ENCODE data around the gene TAX1BP1.
A peak's percentile ranks its signal among the peaks of the same experiment; 100 is the strongest.
"Not testable (repeated sequence)": the region's sequence is repeated elsewhere in the genome, so short reads cannot be mapped to it uniquely, and the experiment has no call there.

Gene TAX1BP1

DNA sequence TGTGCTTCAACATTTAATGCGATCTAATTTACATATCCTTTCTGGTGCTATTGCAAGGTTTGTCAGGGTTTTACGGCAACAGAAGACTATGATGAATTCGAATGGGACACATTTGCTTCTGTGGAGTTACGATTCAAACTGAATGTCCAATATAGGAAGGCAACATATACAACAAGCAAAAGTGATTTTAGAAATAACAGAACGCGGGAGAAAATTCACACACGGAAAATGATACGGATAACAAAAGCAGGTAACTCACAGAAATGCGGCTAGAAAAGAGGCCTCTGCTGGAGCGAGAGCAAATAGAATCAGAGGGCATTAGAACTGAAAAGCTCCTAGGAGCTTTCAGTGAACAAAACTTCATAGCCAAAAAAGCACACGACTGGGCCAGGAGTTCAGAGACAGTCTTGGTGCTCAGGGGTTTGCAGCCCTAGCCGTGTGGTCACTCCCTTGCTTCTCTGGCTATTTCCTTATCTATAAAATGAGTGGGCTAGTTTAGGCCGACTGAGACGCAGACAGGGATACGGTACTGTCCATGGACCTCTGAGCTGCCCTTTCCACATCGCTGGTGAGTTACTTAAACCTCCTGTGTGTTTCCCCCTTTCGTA lies 557 bp upstream of the TAX1BP1 start:
- no peak for DNase-seq (ENCODE audit: low read depth)

DNA sequence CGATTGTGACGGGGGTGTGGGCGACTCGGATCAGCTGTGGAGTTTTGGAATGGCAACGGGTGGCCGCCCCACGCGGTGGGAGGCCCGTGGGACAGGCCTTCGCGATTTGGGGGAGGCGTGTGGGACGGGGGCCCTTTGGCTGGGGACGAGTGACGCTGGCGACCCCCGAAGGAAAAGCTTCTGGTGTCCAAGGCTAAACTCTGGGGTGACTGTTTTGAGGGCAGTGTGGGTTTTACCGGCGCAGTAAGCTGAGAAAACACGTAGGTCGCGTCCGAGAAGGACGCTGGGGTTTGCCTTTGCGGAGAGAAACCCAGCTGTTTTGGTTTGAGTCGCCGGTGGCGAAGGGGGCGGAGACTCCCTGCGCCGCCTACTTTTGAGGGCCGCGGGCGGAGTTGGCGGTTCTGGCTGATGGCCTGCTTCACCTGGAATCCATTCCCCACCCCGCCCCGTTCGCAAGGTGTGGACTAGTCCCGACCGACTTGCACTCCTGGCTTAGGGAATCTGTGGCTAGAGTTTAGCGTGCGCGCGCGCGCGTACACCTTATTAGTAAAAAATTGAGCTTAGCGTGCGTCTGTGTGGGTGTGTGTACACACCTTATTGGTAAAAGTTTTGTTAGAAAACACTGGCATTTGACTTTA lies 606 bp downstream of the TAX1BP1 start:
- peak; percentile 80 for DNase-seq (ENCODE audit: low read depth)

DNA sequence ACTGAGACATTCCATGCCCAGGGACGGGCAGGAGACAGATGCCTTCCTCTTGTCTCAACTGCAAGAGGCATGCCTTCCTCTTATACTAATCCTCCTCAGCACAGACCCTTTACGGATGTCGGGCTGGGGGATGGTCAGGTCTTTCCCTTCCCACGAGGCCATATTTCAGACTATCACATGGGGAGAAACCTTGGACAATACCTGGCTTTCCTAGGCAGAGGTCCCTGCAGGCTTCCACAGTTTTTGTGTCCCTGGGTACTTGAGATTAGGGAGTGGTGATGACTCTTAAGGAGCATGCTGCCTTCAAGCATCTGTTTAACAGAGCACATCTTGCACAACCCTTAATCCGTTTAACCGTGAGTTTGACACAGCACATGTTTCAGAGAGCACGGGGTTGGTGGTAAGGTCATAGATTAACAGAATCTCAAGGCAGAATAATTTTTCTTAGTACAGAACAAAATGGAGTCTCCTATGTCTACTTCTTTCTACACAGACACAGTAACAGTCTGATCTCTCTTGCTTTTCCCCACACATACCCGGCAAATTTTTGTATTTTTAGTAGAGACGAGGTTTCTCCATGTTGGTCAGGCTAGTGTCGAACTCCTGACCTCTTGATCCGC lies 2.2 kb downstream of the TAX1BP1 start:
- not testable (repeated sequence) for DNase-seq (ENCODE audit: low read depth)

DNA sequence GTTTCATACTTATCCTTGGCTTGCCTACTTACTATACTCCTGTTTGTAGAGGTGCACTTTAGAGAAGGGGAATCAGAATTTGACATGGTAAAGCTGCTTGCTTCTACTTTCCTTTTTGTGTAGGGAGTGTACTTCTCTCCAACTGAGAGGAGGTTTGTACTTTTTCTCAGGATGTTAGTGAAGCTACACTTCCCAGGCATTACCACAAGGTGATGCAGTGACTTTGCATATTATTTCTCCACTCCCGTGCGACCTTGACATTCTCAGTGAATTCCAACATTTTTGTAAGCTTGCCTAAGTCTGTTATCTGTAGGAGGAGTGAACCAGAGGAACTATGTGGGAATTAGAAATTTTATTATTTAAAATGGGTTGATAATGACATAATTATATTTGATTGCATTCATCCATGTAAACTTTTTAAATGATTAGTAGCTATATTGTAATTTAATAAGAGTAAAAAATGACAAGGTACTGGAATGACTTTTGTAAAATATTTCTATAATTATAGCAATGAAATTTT lies 5.2 kb downstream of the TAX1BP1 start:
- DNase-seq (ENCODE audit: low read depth), result no peak

DNA sequence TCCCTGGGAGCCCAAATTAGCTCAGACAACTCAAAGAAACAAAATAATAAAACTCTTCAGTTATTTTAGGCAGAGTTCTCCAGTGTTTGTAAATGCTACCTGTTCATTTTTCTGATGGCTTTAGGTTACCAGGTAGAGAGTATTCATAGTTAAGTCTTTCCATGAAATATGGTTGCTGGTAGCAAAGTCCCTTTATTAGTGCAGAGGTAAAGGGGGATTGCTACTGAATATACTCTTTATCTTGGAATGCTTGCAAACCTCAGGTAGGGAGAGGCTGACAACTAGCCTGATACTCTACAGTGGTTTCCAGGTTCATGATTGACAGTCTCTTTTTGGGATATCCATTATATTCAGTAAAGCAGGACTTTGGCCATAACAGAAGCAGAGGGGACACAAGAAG lies 6.5 kb downstream of the TAX1BP1 start:
- no peak for DNase-seq (ENCODE audit: low read depth)

DNA sequence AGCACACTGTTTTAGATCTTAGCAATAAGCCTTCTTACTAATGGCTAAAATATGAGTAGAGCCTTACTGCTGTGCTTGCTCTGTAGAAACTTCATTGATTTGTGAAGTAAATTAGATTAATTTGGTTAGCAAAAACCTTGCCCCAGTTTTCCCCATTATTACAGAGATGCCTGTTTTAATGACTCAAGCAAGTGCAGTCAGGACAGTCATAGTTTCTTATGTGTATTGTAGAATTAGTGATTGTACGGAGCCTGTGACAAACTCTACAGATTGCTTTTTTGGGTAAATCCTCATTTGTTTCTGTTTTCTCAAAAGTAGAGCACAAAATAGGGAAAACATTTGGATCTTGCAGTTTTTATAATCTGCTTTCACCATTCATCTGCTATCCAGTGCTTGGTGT lies 7.0 kb downstream of the TAX1BP1 start:
- no peak for DNase-seq (ENCODE audit: low read depth)

DNA sequence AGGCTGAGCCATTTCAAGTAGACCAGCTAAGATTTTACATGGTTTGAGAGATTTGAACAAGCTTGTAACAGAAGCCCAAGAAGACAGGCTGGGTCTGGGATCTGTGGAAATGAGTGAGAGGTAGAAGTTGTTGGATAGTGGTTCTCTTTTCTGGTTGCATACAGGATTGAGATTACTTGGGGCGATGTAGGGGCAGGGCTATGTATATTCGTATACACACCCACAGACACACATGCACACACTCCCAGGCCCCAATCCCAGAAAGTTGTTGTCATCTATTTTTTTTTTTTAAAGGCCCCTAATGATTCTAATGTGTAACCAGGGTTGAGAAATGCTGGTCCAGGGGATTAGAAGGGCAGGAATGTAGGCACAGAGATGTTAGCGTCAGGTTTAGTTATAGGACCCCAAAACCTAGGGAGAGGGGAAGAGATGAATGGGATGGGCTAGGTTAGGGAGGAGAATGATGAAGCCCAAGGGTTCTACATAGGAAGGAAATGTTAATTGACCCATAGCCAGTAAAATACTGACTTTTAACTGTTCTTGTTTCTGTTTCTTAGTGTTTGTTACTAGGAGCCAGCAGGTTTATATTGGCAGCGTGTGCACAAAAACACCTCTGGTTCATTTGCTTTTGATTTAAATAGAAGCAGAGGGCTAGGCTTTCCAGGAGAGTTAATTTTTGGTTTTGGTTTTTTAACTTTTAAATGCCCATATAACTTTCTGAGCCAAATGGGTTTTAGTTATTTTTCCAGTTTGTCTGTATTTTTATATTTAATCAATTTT lies 7.8 kb downstream of the TAX1BP1 start:
- DNase-seq (ENCODE audit: low read depth), result no peak

DNA sequence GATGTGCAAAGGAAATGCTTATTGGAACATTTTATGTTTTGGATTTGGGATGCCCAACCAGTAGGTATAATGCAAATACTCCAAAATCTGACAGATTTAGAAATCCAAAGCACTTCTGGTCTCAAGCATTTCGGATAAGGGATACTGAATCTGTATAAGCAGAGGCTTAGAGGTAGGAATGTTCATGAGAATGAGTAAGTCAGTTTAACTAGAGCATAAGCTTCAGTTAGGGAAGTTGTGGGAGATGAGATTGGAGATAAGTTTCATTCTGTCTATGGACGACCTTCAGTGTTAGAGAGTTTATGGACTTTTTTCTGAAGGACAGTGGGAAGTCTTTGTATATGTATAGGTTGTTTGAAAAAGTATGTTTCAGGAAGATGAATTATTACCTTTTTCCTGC lies 10.4 kb downstream of the TAX1BP1 start:
- DNase-seq (ENCODE audit: low read depth), result no peak

DNA sequence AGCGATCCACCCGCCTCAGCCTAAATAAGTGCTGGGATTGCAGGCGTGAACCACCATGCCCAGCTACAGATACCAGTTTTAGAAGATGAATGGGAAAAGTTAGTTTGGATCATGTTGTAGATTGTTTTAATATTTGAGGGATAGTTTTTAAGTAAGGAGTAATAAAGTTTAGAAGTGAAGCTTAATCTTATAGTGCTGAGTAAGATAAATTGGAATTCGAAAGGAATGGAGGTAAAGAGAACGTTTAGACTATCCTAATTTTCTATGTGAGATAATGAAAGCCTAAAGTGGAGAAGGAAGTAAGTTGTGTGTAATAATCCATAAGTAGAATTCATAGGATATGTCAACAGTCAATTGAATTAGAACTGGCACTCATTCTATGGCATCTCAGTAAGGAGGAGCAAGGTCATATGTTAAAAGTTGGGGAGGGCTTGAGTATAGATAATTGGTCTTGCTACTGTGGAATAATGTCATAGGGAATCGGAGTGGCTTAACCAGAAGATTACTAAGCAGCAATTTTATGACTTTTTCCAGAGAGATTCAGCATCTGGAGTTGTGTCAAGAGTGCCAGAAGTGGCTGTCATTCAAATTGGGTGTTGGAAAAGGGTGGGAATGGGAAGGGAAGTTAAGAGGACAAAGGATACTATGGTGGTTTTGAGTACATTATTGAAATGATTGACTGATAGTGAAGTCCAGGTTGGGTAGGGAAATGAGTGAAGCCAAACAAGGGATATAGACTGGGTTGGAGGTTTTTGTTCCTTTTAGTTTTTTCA lies 12.1 kb downstream of the TAX1BP1 start:
- no peak for DNase-seq (ENCODE audit: low read depth)

DNA sequence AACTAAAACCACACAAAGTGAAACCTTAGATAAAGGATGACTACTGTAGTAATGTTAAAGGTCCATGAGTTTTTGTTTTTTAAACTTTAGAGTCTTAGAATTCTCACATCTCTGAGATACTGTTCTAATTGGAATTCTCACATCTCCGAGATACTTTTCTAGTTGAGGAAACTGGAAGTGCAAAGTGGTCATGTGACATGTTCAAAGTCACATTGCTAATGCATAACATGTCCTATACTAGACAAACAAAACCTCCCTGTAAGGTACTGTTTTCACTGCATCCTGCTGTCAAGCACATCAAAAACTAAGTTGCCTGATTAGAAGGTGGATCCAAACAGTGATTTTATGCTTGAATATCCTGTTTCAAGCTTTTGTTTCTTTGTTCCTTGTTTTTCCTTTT lies 13.9 kb downstream of the TAX1BP1 start:
- no peak for DNase-seq (ENCODE audit: low read depth)

DNA sequence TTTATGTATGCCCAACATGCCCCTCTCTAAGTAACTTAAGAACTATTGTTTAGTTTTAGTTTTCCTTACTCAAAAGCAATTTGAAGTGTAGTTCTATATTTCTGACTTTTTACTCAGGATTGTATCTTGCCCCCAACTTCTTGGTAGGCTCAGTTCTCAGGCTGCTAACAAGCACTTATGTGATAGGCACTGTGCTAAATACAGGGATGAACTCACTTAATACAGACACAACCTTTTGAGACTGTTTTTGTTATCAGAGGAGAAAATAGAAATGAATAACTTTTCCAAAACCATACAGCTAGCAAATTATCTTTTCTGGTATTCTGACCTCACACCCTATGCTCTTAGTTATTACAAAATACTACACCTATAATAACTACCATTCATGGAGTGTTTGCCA lies 16.3 kb downstream of the TAX1BP1 start:
- no peak for DNase-seq (ENCODE audit: low read depth)

DNA sequence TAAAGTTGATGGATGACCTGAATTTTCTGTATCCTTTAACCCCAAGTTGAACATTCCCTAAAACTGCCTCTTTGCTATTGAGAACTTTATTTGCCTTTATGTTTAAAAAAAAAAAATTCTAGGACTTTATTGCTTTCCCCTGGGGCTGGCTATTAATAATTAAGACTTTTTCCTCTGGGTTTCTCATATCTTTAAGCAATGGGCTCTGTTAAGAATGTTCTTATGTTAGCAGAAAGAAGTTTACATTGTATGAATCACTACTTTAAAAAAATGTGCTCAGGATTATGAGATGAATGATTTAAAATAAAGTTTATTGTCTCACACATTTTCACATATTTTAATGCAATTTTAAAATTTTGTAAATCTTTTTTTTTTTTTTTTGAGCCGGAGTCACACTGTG lies 19.5 kb downstream of the TAX1BP1 start:
- DNase-seq (ENCODE audit: low read depth), result no peak

DNA sequence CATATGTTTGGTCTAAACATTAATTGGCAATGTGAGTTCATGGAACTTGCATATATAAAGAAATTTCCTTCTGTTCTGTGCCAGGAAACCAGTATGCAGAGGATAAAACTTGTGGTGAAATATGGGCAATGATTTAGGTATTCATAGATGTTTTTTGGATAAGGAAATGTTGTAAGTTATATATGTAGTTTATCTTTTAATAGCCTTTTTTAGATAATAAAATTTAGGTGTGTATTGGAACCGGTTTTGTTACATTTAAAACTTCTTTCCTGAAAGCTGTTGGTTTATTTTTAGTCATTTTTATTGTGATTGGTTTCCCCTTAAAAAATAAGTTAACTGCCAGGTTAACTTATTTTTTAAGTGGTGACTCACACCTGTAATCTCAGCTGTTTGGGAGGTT lies 22.1 kb downstream of the TAX1BP1 start:
- no peak for DNase-seq (ENCODE audit: low read depth)

DNA sequence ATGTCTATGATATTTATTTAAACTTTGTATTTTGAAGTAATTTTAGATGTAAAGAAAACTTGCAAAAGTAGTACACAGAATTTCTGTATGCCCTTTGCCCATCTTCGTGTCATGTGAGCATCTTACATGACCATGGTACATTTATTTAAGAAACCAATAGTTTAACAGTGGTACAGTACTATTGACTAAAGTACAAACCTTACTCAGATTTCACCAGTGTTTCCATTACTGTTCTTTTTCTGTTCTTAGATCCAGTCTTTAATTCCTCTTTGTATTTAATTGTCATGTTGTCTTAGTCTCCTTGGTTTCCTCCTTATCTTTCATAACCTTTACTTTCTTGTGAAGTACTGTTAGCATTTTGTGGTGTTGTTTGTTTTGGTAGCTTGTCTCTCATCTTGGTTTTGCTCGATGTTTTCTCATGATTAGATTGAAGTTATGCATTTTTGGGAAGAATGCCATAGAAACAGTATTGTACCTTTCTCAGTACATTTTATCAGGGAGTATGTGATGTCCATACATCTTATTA lies 24.1 kb downstream of the TAX1BP1 start:
- DNase-seq (ENCODE audit: low read depth), result no peak

DNA sequence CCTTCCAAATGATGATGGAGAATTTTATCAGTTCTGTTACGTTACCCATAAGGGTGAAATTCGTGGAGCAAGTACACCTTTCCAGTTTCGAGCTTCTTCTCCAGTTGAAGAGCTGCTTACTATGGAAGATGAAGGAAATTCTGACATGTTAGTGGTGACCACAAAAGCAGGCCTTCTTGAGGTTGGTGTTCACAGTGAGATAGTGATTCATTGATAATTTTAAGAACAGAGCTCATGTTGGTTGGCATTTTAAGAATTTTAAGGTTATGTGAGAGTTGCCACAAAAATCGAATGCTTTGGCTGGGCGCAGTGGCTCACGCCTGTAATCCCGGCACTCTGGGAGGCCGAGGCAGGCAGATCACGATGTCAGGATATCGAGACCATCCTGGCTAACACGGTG lies 25.9 kb downstream of the TAX1BP1 start:
- DNase-seq (ENCODE audit: low read depth), result no peak

DNA sequence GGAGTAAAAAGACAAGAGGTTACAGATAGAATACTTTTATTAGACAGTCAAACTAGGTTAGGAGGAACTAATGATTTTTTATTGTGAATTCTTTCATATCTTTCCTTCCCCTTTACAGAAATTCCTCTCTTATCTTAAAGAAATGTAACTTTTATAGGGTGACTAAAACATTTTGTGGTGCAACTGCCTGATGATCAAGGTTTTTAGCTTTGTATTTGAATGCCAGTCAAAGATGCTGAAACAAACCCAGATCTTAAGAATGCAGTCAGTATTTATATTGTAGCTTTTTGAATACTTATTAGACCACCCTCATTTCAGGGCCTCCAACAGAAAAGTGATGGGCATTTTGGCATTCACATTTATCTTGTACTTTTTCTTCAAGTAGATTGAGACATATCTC lies 27.4 kb downstream of the TAX1BP1 start:
- DNase-seq (ENCODE audit: low read depth), result no peak

DNA sequence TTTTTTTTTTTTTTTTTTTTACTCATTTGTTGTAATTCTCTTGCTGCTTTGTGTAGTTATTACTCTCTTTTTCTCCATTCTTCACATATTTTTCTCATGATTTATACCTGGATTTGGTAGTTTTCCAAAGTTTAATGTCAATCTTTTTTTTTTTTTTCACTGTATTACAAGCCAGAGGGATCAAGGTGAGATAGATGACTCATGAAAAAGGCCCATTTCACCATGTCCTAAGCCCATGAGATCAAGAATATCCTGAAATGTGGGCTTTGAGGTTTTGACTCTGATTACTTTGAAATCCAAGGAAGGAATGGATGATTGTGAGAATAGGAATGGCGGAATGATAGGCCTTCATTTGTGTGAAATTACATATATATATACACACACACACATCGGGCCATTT lies 31.1 kb downstream of the TAX1BP1 start:
- DNase-seq (ENCODE audit: low read depth), result no peak

DNA sequence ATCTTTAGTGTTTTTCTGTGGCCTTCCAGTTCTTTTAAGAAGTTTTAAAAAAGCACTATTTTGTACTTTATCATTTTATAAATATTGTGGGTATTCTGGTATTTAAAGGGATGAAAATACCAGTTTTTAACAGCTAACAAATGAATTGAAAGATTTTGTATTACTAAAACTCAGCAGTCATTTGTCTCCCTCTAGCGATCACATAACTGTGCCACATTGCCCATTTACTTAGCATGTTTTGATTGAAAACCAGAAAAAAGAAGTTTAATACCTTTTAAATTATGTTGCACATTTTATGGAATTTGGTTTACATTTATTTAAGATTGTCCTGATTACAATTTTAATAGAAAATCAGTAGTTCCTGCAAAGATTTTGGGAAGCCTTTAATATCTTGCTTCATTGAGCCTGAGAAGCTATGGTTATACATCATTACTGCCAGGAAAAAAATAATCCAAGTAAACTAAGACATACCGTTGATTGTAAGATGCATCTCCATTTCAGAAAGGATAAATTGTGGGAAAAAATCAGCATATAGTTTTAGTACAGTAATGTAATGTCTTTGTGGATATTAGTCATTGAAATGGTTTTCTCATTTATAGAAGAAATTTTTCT lies 34.9 kb downstream of the TAX1BP1 start:
- no peak for DNase-seq (ENCODE audit: low read depth)

DNA sequence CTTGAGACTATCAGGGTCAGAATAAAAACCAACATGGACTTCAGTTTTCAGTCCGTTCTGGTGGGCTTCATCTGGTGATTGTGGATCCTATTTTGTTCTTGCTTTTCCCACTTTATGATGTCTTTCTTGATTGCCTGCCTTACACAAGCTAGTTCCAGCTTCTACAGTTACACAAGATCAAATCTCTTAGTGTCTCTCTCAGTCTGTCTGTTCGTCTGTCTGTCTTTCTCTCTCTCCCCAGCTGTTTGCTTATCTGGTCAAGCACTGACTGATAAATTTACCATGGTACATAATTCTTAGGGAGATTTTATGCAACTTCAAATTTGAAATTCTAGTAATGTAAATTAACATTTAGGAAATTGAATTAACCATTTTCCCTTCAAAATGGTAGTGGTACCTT lies 35.8 kb downstream of the TAX1BP1 start:
- no peak for DNase-seq (ENCODE audit: low read depth)

DNA sequence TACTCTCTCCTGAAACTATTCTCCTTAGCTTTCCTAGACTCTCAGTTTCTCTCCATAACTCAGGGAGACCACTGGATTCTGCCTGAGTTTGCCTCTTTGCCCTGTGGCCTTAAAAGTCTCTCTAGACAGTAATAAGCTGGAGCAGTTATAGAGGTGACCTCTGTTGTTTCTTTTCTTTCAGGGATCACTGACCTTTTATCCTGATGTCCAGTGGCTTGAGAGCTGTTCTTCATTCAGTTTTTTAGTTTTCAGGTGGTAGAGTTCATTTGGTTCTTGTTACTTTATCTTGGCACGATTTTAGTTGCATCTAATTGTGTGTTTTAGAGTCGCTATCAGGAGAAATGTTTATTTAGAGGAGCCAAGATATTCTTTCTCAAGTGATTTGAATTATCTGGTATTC lies 37.7 kb downstream of the TAX1BP1 start:
- no peak for DNase-seq (ENCODE audit: low read depth)

DNA sequence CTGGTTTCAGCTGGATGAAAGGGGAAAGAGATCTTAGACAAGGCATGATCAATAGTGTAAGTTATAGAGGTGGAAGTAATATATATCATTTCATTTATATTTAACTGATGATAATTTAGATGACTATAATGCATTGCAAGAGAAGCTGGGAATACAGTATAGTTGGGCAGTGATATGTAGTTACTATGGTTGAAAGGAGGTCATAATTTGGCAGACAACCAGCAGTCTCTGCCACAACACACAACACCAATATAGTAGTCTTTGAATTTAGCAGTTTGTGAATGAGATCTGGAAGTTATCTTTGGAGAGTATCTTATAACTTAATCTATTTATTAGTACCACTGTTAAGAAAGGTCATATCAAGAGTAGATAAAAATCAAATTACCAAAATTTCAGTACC lies 39.9 kb downstream of the TAX1BP1 start:
- DNase-seq (ENCODE audit: low read depth), result no peak

Data from activated T-helper 9 cell treated with anti-CD3 and anti-CD28 coated beads, Interleukin-2, amount 50 U/mL, for 16 hours (primary cell).